Limb (tissue), 2 donors: Measurements from ENCODE around the gene EPHB1.

Source experiments
- DNase-seq, 2 donors: peaks; one replicate each; pipeline ENCODE4 v3.0.0-alpha.2; 2016; ENCODE audit errors: extremely low spot score in 2 of 2

The EPHB1 gene

DNA sequence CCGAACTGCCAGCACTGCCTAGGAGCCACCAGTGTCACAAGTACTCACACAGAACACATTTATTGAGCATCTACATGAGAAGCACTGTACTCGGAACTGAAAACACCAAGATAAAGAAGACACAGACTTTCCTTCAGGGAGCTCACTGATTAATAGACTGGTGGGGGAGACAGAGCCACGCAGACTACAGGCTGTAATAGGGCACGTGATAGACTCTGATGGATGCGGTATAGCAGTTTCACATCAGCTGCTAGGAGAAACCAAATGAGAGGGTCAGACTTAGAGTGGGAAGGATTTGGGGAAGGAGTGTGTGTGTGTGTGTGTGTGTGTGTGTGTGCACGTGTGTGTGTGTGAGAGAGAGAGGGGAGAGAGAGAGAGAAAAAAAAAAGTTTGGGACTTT lies 12.1 kb downstream of the EPHB1 start:
- no peak for DNase-seq

GRCh38 chr3:134808835-134809234 lies 13.8 kb downstream of the EPHB1 start:
- no peak for DNase-seq

GRCh38 chr3:134809427-134810051 lies 14.5 kb downstream of the EPHB1 start:
- DNase-seq, result no peak

DNA sequence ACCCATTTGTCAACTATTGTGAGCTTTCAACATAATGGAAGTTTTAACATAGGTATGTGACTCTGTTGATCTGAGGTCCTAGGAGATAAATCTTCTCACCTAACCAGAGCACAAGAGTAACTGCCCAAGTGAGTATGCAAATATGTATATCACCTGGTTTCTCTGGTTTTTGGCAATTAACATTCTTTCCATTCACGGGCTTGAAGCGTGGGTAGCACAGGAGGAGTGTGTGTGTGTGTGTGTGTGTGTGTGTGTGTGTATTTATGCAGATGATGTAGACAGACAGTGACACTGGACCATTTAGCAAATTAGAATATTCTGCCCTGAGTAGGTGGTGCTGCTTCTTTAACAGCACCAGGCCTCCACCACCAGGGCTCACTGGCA lies 15.0 kb downstream of the EPHB1 start:
- no peak for DNase-seq

DNA sequence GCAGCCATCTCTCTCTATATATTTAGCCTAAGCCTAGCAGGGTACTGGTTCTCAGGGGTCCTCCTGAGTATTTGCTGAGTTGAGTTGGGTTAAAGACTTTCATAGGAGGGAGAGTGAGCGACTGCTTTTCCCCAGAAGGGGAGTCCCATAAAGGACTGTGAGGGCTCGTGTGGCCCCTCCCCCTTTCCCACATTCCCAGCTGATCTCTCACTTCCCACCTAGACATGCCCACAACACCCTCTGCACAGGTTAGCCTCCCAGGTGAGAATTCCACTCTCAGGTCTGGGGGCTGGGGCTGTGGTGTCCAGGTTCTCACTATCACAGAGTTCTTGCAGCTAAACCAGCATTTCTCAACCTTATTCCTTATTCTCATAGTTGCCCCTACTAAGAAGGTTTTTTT lies 15.8 kb downstream of the EPHB1 start:
- peak in 1 of 2 donors; percentile 1 for DNase-seq

DNA sequence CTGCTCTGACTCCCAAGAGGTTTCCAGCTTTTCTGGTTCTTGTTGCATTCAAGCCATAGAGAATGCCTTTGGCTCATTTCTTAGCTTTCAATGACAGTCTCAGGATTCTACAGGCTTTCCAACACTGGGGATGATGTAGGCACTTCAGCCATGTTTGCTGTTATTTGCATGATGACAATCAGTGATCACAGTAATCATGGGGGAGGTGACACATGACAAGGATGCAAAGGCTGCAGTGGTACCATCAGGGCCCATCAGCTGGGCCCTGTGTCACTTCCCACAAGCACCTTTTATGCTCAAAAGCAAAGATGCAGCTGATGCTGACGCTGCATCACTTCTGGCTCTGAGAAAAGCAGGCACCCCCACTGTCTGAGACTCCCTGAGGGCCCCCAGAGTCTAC lies 18.6 kb downstream of the EPHB1 start:
- DNase-seq, result no peak

DNA sequence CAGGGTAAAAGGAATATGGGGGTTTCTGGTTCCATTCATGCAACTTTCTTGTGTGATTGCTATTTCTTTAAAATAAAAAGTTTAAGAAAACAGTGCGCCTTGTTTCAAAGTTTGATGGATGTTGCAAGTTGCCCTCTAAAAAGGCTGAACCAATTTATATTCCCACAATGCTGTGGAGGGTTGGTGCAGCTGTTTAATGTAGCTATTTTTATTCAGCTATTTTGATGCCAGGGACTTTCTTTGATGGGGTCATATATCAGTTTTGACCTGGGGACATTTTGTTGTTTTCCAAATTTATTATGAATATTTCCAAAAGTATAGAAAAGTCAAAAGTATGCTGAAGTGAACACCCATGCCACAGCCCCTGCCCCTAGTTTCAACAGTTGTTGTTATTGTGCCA lies 20.5 kb downstream of the EPHB1 start:
- no peak for DNase-seq

DNA sequence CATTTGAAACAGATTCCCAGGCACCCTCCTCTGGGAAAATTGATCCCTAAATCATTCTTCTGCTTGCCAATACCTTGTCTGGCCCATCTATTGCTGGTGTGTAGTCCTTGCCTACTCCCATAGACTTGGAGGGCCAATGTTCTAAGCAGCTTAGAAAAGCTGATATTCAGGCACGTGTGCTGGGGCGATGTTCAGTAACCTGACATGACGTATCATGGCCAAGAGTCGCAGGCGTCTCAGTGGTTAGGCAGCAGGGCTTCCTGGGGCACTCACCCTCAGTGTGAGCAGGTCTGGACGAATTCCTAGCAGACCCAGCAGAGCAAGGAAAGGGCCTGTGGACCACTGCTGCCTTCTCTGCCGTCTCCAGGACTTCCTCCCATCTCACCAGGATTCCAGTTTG lies 21.6 kb downstream of the EPHB1 start:
- DNase-seq, result no peak

DNA sequence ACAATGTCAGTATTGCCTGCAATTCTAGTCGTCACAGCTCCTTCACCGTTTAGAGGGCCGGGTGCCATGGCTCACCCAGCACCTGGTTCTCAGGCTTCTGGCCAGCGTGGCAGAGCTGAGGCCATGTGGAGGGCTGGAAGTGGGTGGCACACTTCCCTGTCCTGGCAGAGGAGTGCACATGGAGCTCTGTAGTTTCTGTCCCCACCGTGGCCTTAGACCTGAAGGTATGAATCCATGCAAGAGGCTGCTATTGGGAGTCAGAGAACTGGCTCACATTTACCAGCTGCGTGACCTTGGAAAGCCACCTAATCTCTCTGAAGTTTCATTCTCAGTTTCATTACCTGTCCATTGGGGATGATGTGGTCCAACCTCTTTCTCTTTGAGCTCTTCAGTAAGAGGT lies 22.2 kb downstream of the EPHB1 start:
- no peak for DNase-seq

DNA sequence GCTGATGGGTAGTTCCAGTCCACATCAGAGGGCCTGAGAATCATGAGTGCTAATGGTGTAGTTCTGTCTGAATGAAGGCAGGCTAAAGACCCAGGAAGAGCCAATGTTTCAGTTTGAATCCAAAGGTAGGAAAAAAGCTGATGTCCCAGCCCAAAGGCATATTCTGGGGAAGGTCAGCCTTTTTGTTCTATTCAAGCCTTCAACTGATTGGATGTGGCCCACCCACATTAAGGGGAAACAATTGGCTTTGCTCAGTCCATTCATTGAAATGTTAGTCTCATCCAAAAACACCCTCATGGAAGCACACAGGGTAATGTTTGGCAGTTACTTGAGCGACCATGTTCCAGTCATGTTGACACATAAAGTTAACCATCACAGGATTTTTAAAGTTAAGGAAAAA lies 25.9 kb downstream of the EPHB1 start:
- DNase-seq, result no peak

- DNase-seq, result no peak
Observed at GRCh38 chr3:134822090-134822489, 27.0 kb downstream of the EPHB1 start.

DNA sequence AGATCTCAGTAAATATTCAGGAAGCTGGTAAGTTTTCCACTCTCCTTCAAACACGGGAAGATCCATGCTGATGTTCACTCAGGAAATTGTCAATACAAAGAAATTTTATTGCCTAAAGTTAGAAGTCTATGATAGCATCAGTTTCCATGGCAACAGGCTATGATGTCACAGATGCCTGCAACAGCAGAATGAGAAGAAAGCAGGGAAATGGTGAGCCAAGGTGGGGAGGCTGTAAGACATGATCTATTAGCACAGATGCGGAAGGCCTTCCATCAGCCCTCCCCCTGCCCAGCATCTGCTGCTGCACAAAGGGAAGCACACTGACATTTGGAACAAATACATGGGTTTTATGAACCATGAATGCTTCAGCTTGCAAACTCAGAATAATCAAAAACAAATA lies 28.6 kb downstream of the EPHB1 start:
- no peak for DNase-seq

DNA sequence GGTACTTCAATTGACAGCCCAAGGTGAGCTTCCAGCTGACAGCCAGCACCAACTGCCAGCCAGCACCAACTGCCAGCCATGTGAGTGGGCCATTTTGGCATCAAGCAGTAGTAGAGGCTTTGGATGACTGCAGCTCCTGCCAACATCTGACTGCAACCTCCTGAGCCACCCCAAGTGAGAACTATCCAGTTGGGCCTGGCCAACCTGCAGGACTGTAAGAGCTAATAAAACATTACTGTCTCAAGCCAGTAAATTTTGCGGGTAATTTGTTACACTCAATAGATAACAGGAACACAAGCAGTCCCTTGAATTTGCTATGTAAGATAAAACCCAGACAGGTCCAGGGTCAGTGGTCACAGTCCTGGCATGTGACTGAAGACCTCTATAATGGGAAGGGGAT lies 29.7 kb downstream of the EPHB1 start:
- no peak for DNase-seq

- no peak for DNase-seq
Observed at GRCh38 chr3:134827213-134827612, 32.2 kb downstream of the EPHB1 start.

DNA sequence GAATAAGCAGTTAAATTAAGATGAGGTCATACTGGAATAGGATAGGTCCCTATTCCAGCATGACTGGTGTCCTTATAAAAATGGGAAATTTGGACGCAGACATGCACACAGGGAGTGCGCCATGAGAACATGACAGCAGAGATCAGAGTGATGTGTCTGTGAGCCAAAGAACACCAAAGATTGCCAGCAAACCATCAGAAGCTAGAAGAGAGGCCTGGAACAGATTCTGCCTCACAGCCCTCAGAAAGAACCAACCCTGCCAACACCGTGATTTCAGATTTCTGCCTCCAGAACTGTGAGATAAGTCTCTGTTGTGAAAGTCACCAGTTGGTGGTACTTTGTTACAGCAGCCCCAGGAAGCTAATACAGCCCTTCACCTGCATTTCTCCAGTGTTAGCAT lies 34.7 kb downstream of the EPHB1 start:
- DNase-seq, result no peak

DNA sequence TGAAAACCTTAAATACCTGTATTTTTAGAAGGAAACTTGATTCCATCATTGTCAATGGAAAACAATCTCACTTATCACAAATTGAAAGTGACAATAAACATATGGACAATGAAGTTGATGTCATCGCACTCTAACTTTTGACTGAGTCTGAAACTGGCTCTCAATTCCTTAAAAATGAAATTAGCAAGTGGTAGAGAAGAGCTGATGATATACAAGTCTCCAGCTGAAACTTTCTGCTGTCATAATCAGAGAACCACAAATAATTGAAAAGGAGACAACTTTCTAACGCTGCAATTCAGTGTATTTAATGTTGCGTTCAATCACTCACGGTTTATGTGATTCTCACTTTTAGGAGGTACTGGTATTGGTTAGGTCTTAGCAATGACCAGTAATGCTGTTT lies 37.5 kb downstream of the EPHB1 start:
- DNase-seq, result no peak

GRCh38 chr3:134833453-134834163 lies 38.5 kb downstream of the EPHB1 start:
- DNase-seq, result no peak

GRCh38 chr3:134836921-134837320 lies 41.9 kb downstream of the EPHB1 start:
- no peak for DNase-seq

- no peak for DNase-seq
Observed at GRCh38 chr3:134838599-134838998, 43.5 kb downstream of the EPHB1 start.

- DNase-seq, result no peak
Observed at GRCh38 chr3:134839422-134839821, 44.4 kb downstream of the EPHB1 start.

- no peak for DNase-seq
Observed at GRCh38 chr3:134839990-134840389, 44.9 kb downstream of the EPHB1 start.

DNA sequence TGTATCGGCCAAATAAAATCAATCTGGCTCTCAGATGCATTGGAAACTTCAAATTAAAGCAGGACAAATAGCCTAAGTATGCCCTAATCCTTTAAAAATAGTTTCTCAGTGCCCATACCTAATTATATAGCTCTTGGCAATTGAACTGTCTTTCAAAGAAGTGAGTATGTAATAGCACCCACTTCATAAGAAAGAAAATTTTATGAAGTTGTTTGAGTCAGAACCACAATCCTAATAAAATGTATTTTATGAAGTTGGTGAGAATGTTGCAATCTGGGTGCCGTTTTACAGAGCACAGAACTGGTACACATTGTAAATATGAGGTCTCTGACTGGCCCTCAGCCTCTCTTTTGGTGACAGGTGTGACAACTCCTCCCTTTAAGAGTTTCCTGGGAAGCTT lies 45.4 kb downstream of the EPHB1 start:
- DNase-seq, result no peak

GRCh38 chr3:134846084-134846483 lies 51.0 kb downstream of the EPHB1 start:
- no peak for DNase-seq

- peak in 1 of 2 donors; percentile 28 for DNase-seq
Observed at GRCh38 chr3:134846911-134847317, 51.9 kb downstream of the EPHB1 start.
